GM12874 (cell line): ENCODE data around the gene SYT1.

Experiments used
- TF ChIP-seq, protein P1 (sequence below): IDR thresholded peaks from 2 replicates; pipeline ENCODE4 v1.5.1; 2011; ENCODE audit warnings: low read depth, mild to moderate bottlenecking, control low read depth, low read length, moderate library complexity; ENCODE audit not compliant: insufficient read depth

The SYT1 gene

DNA sequence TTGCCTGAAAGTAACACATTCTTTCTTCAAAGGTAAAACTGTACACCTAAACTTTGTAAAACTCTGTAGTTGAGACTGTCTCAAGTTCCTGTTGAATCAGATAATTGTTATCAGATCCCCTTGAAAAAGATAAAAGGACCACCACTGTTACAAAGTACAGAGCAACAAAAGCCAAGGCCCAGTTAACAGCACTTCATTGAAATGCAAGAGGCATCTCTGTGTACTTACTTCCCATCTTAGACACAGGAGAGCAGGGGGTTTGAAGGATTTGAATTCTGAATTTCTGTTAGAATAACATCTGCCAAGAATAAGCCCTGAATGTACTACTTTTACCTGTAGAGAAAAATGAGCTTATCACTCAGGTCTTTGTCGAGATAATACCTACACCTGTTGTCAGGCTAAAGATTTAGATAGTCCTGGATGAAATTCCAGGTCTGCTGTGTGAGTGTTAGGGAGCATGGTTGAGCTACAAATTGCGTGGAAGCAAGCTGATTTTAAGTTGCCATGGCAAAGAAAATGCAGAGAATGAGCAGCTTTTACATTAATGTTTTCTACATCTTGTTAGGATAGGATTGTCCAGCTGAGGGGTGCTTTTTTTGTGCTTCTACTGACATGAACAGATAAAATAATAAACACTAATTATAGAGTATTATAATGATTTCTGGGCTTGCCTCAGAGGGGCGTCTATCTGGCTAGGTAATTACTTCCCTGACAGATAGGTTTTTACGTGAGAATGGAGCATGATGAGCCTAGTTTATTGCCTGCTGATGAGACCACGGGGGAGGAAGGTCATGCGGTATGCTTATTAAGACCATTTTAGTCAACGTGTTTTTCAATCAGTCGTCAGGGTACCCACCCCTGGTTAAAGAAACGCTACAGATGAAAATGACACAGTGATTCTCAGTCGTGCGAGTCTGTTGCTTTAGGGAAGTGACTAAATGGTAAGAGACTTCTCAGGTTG is 517.0 kb downstream of the SYT1 start:
- TF ChIP-seq, protein P1, sequence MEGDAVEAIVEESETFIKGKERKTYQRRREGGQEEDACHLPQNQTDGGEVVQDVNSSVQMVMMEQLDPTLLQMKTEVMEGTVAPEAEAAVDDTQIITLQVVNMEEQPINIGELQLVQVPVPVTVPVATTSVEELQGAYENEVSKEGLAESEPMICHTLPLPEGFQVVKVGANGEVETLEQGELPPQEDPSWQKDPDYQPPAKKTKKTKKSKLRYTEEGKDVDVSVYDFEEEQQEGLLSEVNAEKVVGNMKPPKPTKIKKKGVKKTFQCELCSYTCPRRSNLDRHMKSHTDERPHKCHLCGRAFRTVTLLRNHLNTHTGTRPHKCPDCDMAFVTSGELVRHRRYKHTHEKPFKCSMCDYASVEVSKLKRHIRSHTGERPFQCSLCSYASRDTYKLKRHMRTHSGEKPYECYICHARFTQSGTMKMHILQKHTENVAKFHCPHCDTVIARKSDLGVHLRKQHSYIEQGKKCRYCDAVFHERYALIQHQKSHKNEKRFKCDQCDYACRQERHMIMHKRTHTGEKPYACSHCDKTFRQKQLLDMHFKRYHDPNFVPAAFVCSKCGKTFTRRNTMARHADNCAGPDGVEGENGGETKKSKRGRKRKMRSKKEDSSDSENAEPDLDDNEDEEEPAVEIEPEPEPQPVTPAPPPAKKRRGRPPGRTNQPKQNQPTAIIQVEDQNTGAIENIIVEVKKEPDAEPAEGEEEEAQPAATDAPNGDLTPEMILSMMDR: no peak

DNA sequence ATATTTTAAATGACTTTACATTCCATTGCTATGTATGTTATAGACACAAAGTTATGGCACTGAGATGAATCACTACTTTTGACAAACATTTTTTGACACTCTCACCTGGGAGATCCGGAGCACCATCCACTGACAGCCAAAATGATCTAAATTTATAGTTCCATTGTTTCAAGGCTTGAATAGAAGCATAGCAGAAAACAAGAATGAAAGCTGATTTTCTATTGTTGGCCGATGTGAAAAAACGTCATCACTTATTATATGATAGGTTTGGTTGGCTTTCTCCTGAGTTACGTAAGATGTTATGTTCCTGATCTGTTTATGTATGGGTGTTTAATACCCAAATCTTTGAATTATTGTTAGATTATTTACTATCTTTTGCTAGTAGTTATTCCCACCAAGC is 520.0 kb downstream of the SYT1 start:
- TF ChIP-seq, protein P1: no peak

DNA sequence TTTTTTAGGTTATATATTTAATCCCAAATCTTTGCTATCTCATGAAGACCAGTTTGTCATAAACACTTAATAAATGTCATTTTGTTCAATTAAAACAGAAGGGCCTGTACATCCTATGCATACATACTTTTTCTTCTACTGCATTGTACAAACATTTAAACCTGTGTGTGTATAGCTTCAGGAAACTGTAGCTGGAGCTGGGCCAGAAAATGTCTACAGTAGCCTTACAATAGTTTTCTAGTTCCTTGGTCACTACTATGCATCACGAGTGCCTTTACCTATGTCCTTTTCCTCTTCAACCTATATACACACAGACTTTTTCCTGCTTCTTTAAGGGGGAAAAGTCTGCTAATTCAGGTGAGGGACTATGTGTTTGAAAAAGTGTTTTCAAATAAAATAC is 523.4 kb downstream of the SYT1 start:
- TF ChIP-seq, protein P1: no peak

DNA sequence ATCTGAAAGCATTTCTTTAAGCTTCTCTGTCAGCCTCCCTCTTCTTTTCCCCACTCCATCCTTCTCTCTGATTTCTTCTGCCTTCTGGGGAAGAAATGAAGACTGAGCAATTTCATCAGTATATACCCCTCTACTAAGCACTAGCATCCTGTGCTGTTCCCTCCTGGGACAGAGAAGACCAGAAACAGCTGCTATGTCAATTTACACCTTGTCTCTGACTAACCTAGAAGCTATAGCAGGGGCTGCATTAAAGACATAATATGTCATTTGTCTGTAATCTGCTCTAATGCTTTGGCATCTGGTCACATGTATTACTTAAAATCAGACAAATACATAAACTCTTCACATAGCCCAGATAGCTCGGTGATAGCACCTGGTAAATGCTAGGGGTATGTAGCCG is 529.3 kb downstream of the SYT1 start:
- TF ChIP-seq, protein P1: no peak

DNA sequence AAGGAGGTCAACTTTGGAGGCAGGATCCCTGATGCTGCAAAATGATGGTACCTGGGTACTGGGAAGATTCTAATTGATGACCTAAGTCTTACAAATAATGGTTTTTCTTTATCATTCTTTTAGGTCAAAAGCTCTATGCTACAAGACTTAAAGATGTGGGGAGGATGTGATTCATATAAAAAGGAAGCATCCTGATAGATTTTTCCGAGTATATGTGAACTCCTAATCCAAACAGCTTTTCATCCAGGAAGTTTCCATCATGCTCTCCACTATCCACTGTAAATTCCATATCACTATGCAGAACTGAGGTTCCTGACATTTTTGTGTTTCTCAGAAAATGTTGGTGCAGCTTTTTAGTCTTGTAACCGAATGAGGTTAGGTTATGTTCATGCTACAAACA is 533.0 kb downstream of the SYT1 start:
- TF ChIP-seq, protein P1: no peak

DNA sequence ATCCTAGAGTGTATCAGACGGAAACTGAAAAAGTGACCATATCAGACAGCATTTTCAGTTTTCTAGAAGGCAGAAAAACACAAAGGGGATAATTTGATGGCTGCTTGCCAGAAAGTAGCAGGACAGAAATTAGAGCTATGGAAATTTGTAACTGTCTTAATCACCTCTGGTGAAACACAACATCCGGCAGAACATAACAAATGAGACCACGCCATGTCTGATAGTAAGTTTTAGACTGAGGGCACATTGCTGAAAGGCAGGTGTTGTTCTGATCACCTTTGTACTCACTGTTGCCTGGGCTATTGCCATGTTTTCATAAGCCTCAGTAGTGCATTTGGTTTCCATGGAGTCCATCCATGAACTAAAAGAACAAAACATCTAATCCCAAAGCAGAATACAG is 535.9 kb downstream of the SYT1 start:
- TF ChIP-seq, protein P1: no peak

DNA sequence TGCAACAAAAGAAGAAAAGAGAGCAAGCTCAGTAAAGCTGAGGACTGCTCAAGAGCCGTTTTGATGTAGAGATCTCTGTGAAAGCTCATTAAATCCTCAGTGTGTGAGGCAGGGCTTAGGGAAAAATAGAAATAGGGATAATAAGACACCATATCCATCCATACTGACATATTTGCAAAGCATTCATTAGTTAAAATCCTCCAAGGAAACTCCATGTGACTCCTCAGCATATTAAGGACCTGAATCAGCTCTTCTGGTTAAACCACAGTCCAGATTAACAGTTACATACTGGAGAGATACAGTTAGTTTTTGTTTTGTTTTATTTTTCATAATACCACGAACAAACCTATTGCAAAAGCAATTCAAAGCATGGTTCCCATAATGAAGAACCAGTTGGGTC is 538.0 kb downstream of the SYT1 start:
- TF ChIP-seq, protein P1: no peak
